Amygdala (tissue), 56 donors: Measurements from ENCODE around the gene OVCA2.

Experiments
- DNase-seq, 56 donors: peaks; one replicate each; lab custom pipeline; 2025; lab: John Stamatoyannopoulos, UW

The OVCA2 gene

DNA sequence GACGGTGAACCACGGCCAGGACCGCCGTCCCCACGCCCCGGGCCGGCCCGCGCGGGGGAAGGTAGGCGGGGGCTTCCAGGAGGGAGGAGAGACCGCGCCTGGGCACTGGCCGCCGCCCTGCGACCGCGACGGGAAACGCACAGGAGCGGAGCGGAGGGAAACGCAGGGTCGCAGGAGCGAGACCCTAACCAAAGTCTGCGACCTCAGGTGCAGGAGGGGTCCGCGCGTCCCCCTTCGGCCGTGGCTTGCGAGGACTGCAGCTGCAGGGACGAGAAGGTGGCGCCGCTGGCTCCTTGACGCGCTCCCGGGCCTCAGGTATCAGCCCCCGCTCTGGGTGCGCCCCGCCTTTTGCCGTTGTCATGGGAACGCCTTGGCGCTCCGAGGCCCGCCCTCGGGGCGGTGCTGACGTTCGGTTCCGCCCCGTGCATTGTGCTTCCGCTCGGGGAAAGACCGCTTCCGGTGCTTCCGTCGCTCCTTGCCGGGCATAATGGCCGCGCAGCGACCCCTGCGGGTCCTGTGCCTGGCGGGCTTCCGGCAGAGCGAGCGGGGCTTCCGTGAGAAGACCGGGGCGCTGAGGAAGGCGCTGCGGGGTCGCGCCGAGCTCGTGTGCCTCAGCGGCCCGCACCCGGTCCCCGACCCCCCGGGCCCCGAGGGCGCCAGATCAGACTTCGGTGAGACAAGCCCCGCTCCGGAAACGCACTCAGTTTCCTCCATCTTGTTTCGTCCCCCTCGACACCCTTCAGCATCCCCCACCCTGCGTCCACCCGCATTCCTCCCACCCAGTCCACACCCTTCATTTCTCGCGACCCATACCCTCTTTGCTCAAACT is at the start of gene OVCA2:
Gene OVCA2, plus strand, starts transcription at position 462 of the 829 bp plus-strand sequence. Its CDS starts 26 bp downstream, at position 488.
- peak; percentile 56 to 96 (median 87) for DNase-seq

DNA sequence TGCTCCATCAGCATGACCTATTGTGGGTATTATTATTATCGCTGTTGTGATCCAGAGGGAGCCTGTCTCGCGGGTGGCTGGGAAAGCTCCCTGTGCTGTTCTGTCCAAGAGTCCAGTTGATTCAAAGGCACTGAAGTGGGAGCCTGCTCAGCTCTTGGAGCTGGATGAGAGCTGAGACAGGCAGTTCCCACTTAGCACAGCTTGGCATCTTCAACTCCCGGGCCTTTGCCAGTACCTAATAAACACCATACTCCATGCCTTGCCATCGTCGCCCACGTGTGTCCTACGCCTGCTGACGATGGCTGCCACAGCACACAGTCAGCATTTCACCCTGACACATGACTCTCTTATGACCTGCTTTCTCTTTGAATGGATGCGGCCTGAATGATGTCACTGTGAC is 49.3 kb upstream of the OVCA2 start:
- DNase-seq = peak in 30 of 56 donors; percentile 12 to 83 (median 36)

GRCh38 chr17:1994707-1995106 is 47.1 kb upstream of the OVCA2 start:
- no peak for DNase-seq

GRCh38 chr17:1995321-1995892 is 46.4 kb upstream of the OVCA2 start:
- no peak for DNase-seq

- peak in 1 of 56 donors; percentile 24 for DNase-seq
Observed at GRCh38 chr17:1995907-1996799, 45.7 kb upstream of the OVCA2 start.

DNA sequence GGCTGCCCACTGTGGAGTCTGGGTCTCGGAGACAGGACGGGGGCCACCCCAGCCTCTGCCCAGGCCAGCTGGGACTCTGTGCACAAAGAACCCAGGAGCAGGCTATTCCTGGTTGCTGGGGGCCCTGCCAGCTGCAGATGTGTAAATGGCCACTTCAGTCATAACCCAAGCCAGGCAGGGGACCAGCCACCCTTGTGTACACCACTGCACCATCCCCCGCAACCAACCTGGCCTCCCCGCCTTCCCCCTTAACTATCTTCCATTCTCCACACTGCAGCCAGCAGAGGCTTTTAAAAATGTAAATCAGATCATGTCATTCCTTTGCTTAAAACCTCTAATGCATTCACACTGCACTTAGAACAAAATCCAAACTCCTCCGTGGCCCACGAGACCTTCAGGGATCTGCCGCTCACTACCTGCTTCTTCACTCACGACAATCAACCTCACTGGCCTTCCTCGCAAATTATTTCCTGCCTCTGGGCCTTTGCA is 45.0 kb upstream of the OVCA2 start:
- DNase-seq = peak in 2 of 56 donors; percentile 21 to 24

DNA sequence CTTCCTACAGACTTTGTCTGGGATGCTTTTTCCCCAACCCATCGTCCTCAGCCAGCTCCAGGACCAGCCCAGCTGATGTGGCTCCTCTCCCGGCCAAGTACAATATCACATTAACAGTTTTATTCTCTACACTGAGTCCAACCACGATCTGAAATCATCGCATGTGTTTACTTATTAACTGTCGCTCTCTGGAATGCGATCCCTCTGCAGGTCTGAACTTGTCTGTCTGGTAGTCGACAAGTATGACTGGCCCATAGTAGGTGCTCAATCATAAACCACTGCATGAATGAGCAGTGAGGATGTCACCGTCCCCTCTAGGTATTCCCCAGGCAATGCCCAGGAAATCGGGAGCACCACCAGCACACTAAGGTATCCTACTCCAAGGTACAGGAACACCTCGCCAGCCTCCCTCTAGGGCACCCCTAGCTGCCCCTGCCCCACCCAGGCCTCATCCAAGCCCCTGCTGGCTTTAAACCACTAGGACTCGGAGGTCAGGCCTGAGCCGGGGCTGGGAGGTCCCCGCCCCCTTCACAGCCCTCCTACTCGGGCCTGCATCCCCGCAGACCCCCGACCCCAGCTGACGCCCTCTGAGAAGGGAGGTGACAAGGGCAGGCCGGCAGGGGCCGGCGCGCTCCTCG is 44.4 kb upstream of the OVCA2 start:
- DNase-seq = no peak

GRCh38 chr17:1997927-1998742 is 43.7 kb upstream of the OVCA2 start:
- no peak for DNase-seq

- DNase-seq = peak in 31 of 56 donors; percentile 13 to 75 (median 55)
Observed at GRCh38 chr17:1999557-2000251, 42.1 kb upstream of the OVCA2 start.

GRCh38 chr17:2002767-2003329 is 39.0 kb upstream of the OVCA2 start:
- DNase-seq = no peak

GRCh38 chr17:2003525-2003924 is 38.3 kb upstream of the OVCA2 start:
- DNase-seq = no peak

GRCh38 chr17:2004435-2004952 is 37.3 kb upstream of the OVCA2 start:
- DNase-seq = no peak

- DNase-seq = no peak
Observed at GRCh38 chr17:2008332-2009126, 33.3 kb upstream of the OVCA2 start.

DNA sequence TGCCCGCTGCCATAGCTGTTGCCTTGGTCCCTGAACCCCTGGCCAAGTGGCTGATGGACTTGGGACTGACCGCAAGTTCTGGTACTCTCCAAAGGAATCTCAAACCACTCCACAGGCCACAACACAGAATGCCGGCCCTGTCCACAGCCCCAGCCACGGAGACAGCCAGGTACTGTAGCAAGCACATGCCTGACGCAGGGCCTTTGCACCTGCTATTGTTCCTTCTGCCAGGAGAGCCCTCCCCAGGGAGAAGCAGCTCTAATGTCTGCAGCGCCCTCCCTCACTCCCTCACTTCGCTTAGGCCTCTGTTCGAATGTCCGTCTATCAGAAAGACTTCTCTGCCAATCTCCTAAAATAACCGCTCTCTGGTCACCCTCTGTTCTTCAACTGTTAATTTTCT is 32.1 kb upstream of the OVCA2 start:
- DNase-seq = no peak

DNA sequence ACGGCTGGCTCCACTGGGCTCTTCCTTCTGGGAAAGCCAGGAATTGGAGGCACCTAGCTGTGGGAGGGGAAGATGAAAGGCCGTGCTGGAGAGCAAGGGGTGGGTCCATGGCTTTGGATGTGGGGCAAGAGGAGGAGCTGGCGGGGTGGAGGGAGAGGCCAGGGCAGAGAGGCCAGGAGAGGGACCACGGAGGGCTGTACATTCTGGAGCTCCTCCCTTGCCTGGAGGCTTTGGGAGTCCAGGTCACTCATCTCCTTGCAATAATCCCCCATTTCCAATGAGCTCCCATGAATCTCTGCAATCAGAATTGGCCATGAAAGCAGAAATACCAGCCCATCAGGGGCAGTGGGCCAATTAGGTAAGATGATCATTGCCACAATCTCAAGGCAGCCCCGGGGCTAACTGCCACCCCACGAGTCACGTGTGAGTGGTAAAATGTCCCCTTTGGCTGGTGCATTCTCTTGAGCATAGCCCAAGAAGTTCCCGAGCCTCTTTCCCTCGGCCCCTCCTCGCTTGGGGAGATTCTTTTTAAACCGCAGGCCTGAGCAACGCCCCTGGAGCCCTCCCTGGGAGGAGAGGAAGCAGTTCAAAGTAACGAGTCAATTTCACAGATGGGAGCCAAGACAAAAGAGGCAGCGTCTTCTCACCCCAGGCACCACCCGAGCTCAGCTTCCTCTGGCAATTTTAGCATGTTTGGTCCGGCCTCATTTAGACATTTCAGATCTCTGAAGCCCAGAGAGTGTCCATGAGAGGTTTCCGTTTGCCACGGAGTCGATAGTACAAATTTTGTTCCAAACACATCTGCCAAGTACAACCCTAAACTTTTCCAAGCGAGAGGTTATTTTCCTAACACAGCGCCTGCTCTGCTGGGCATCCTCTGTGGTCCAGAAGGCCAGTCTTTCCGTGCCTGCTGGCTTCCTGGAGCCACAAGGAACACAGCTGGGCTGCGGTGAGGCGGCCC is 30.1 kb upstream of the OVCA2 start:
- DNase-seq = no peak

GRCh38 chr17:2012499-2012898 is 29.3 kb upstream of the OVCA2 start:
- no peak for DNase-seq
